ENCODE measurements around the gene C10orf53.

DNA sequence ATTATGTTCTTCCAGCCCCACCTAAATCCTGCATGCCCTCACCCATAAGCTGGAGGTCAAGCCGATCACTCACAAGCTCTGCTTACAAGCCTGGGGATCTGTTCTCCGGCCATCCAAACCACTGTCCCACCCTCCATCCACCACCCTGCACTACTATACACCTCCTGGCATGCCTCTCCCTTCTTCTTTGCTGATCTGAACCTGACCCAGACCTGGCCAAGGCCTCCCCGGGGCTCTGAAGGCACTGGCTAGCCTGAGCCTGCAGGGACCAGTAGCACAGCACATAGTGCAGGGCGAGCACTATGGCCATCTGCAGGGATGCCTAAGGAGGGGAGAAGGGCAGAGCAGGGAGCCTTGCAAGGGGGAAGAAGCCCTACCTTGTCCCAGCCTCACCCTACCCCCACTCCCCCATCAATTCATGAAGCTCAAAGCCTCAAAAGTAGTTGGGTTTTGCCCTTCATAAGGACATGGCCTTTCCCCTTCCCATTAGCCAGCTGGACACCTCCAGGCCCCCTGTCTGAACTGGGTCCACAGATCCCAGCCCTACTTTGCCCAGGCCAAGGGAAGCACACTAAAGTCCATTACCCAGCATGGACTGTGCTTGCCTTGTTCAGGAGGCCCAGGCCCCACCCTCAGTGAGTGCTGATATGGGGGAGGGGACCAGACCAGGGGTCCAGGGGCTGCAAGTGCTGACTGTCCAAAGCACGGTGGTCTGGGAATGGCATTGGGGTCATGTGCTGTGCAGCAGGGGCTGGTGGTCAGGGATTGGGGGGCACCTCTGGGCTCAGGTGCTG lies 36.0 kb upstream of the C10orf53 start:
- TF ChIP-seq, protein P1, sequence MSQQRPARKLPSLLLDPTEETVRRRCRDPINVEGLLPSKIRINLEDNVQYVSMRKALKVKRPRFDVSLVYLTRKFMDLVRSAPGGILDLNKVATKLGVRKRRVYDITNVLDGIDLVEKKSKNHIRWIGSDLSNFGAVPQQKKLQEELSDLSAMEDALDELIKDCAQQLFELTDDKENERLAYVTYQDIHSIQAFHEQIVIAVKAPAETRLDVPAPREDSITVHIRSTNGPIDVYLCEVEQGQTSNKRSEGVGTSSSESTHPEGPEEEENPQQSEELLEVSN (IDR thresholded peaks at IDR 0.05; ENCODE audit: borderline replicate concordance, low read depth): no peak
- TF ChIP-seq POLR2A (IDR thresholded peaks at IDR 0.05; ENCODE audit: low read length) (no peak), ELK1 (IDR thresholded peaks at IDR 0.05; ENCODE audit: low read depth, low read length) (no peak)
- TF ChIP-seq, protein P2, sequence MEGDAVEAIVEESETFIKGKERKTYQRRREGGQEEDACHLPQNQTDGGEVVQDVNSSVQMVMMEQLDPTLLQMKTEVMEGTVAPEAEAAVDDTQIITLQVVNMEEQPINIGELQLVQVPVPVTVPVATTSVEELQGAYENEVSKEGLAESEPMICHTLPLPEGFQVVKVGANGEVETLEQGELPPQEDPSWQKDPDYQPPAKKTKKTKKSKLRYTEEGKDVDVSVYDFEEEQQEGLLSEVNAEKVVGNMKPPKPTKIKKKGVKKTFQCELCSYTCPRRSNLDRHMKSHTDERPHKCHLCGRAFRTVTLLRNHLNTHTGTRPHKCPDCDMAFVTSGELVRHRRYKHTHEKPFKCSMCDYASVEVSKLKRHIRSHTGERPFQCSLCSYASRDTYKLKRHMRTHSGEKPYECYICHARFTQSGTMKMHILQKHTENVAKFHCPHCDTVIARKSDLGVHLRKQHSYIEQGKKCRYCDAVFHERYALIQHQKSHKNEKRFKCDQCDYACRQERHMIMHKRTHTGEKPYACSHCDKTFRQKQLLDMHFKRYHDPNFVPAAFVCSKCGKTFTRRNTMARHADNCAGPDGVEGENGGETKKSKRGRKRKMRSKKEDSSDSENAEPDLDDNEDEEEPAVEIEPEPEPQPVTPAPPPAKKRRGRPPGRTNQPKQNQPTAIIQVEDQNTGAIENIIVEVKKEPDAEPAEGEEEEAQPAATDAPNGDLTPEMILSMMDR (IDR thresholded peaks at IDR 0.05): no peak

Data from A549 (cell line).